PC-3 (cell line): Measurements from ENCODE around the gene APOH. TPM values are rescaled to one million over a fixed set of nuclear protein-coding genes. Genes with fewer than 3 reads are reported as not detected.
A peak's percentile ranks its signal among the peaks of the same experiment; 100 is the strongest.

Experiments
- ATAC-seq: fragments of 200-7000 bp; cut with Tn5 transposase; 2 replicates; pipeline ENCODE4 v1.9.1; 2020; ENCODE audit warnings: mild to moderate bottlenecking, moderate library complexity
- BruUV-seq: library from RNA; stranded (reverse); fragments of 400-500 nt; replicated peaks from 2 replicates; lab custom pipeline; 2021; lab: Mats Ljungman, UMichigan
- CTCF ChIA-PET: fragments of 300-600 bp; sonication (Branson Sonifier 250); formaldehyde crosslinking; loops from one replicate; lab custom pipeline; 2022; ENCODE audit warnings: antibody characterized with exemption; lab: Charles Lee
- POLR2A ChIA-PET: fragments of 300-600 bp; sonication (Branson Sonifier 250); formaldehyde crosslinking; loops from one replicate; lab custom pipeline; 2022; ENCODE audit warnings: antibody characterized with exemption; ENCODE audit not compliant: unreplicated experiment; lab: Charles Lee
- DNase-seq: peaks from one replicate; pipeline ENCODE4 v3.0.0-alpha.2; 2015
- H2AFZ ChIP-seq: fragments of 300-600 bp; sonication (generic); 2 replicates; pipeline ENCODE4 v1.6.0; 2016; ENCODE audit warnings: antibody characterized with exemption, low read length
- H3F3A ChIP-seq: fragments of 300-600 bp; sonication (generic); one replicate; pipeline ENCODE4 v1.6.0; 2017; ENCODE audit warnings: antibody characterized with exemption, low read length, control low read depth, mild to moderate bottlenecking; ENCODE audit not compliant: unreplicated experiment
- H3K27ac ChIP-seq: fragments of 300-600 bp; sonication (generic); 2 replicates; pipeline ENCODE4 v1.5.1; 2016; ENCODE audit warnings: mild to moderate bottlenecking, low read length
- H3K27me3 ChIP-seq: fragments of 300-600 bp; sonication (generic); 2 replicates; pipeline ENCODE4 v1.6.1; 2016; ENCODE audit warnings: low read length, mixed read lengths
- H3K36me3 ChIP-seq: fragments of 300-600 bp; sonication (generic); 2 replicates; pipeline ENCODE4 v1.6.1; 2016; ENCODE audit warnings: low read depth, mixed run types, low read length, mixed read lengths
- H3K4me1 ChIP-seq: fragments of 300-600 bp; sonication (generic); 2 replicates; pipeline ENCODE4 v1.5.1; 2016; ENCODE audit warnings: low read length; ENCODE audit not compliant: insufficient read depth
- H3K4me2 ChIP-seq: fragments of 300-600 bp; sonication (generic); 2 replicates; pipeline ENCODE4 v1.6.0; 2016; ENCODE audit warnings: low read length
- H3K4me3 ChIP-seq: fragments of 300-600 bp; sonication (generic); 2 replicates; pipeline ENCODE4 v1.5.1; 2016; ENCODE audit warnings: mild to moderate bottlenecking, low read length, mixed read lengths
- H3K79me2 ChIP-seq: fragments of 300-600 bp; sonication (generic); 2 replicates; pipeline ENCODE4 v1.6.1; 2017; ENCODE audit warnings: low read length, mixed read lengths
- H3K9ac ChIP-seq: fragments of 300-600 bp; sonication (generic); 2 replicates; pipeline ENCODE4 v1.6.0; 2016; ENCODE audit warnings: mild to moderate bottlenecking, low read length
- H3K9me2 ChIP-seq: fragments of 300-600 bp; sonication (generic); replicated peaks from 2 replicates; pipeline ENCODE4 v1.6.1; 2016; ENCODE audit warnings: mixed run types, low read length, mixed read lengths
- H3K9me3 ChIP-seq: fragments of 300-600 bp; sonication (generic); 2 replicates; pipeline ENCODE4 v1.6.1; 2016; ENCODE audit warnings: low read length, mixed read lengths
- H4K20me1 ChIP-seq: fragments of 300-600 bp; sonication (generic); 2 replicates; pipeline ENCODE4 v1.6.1; 2016; ENCODE audit warnings: low read length, mixed read lengths
- EZH2 ChIP-seq: fragments of 300-600 bp; sonication (generic); IDR thresholded peaks from one replicate; pipeline ENCODE4 v1.6.1; 2017; ENCODE audit warnings: antibody characterized with exemption, mild to moderate bottlenecking, low read length; ENCODE audit not compliant: unreplicated experiment
- EZH2phosphoT487 ChIP-seq: fragments of 300-600 bp; sonication (generic); IDR thresholded peaks from 2 replicates; pipeline ENCODE4 v1.6.1; 2018; ENCODE audit warnings: mild to moderate bottlenecking, antibody characterized with exemption, low read length, borderline replicate concordance
- intact Hi-C: fragments of 100-400 bp; cut with micrococcal nuclease; formaldehyde crosslinking; loops from 2 replicates; pipeline ENCODE4 v1.9.0; 2023
- total RNA-seq: library from RNA; depleted of rRNA; stranded (reverse); fragments of >200 nt; gene quantifications from 2 replicates; pipeline ENCODE4 v1.2.3, GENCODE V29; 2014
- TF ChIP-seq, protein P1 (sequence below): fragments of 300-600 bp; sonication (generic); conservative IDR thresholded peaks from 2 replicates; pipeline ENCODE4 v1.5.1; 2017; ENCODE audit warnings: antibody characterized with exemption, low read depth, mild to moderate bottlenecking, low read length

APOH gene
- total RNA-seq, 1 experiment from 2014 or later = not detected

DNA sequence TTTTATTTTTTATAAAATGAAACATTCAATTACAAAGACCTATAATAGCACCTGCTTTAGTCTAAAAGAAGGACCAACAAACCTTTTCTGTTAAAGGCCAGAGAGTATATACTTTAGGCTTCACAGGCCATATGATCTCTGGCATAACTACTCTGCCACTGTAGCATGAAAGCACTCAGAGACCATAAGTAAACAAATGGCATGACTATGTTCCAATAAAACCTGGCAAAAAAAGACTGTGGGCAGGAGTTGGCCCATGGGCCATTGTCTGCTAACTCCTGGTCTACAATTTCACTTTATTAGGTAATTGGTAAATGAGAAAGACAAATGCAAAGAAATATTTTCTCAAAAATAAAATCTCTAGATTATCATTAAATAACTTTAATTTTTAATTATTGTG lies 52.2 kb downstream of the APOH start:
- peak; percentile 100 for ATAC-seq

DNA sequence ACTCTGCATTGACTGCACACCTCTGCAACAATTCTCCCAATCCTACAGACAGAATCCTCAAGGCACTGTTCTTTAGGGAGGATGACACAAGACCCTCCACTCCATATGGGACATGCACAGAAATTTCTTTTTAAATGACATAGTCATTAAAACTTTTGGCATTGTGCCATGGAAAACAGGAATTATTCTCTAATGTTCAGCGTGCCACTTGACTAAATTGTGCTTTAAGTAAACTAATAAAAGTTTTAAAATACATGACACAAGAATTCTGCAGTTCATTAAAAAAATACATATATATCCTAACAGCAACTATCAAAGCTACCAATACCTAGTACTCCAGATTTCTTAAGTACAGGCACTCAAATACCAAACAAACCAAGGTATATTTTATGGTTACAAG lies 53.3 kb downstream of the APOH start:
- Histone ChIP-seq H3K27me3 (no peaks in the 10 kb centered on the region), H3F3A (no peaks in the 10 kb centered on the region), H3K4me2 (no peak overlapping the region), H3K9me3 (no peaks in the 10 kb centered on the region), H3K9me2 (no peaks in the 10 kb centered on the region), H3K36me3 (no peaks in the 10 kb centered on the region), H3K4me1 (peaks cover 16% of the 10 kb centered on the region), H3K4me3 (no peak overlapping the region), H2AFZ (no peak overlapping the region), H3K9ac (no peak overlapping the region), H3K79me2 (no peaks in the 10 kb centered on the region), H3K27ac (no peak overlapping the region), H4K20me1 (no peaks in the 10 kb centered on the region)
- DNase-seq (peak; percentile 44), ATAC-seq (peak; percentile 9; the same call in 1 of the 2 replicates)
- intact Hi-C loops = no loop called here
- no peak for TF ChIP-seq EZH2phosphoT487
- TF ChIP-seq, protein P1, sequence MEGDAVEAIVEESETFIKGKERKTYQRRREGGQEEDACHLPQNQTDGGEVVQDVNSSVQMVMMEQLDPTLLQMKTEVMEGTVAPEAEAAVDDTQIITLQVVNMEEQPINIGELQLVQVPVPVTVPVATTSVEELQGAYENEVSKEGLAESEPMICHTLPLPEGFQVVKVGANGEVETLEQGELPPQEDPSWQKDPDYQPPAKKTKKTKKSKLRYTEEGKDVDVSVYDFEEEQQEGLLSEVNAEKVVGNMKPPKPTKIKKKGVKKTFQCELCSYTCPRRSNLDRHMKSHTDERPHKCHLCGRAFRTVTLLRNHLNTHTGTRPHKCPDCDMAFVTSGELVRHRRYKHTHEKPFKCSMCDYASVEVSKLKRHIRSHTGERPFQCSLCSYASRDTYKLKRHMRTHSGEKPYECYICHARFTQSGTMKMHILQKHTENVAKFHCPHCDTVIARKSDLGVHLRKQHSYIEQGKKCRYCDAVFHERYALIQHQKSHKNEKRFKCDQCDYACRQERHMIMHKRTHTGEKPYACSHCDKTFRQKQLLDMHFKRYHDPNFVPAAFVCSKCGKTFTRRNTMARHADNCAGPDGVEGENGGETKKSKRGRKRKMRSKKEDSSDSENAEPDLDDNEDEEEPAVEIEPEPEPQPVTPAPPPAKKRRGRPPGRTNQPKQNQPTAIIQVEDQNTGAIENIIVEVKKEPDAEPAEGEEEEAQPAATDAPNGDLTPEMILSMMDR = no peak
- TF ChIP-seq EZH2 = no peak
- BruUV-seq = no TSS peak
- CTCF ChIA-PET = no interaction called here
- POLR2A ChIA-PET = no interaction called here

More for the DNA sequence above, 52.2 kb downstream of the APOH start:
- Histone ChIP-seq H3K4me3 (no peak overlapping the region), H3K9me3 (no peaks in the 10 kb centered on the region), H3K27me3 (no peaks in the 10 kb centered on the region), H3K4me2 (no peak overlapping the region), H3K9me2 (no peaks in the 10 kb centered on the region), H2AFZ (no peak overlapping the region), H3K9ac (no peak overlapping the region), H3K4me1 (peaks cover 16% of the 10 kb centered on the region), H3F3A (no peaks in the 10 kb centered on the region), H4K20me1 (no peaks in the 10 kb centered on the region), H3K79me2 (no peaks in the 10 kb centered on the region), H3K36me3 (no peaks in the 10 kb centered on the region), H3K27ac (no peak overlapping the region)
- ChIA-PET POLR2A (no interaction called here), CTCF (no interaction called here)
- BruUV-seq = no TSS peak
- DNase-seq = peak; percentile 90
- intact Hi-C loops = no loop called here
- no peak for TF ChIP-seq EZH2

DNA sequence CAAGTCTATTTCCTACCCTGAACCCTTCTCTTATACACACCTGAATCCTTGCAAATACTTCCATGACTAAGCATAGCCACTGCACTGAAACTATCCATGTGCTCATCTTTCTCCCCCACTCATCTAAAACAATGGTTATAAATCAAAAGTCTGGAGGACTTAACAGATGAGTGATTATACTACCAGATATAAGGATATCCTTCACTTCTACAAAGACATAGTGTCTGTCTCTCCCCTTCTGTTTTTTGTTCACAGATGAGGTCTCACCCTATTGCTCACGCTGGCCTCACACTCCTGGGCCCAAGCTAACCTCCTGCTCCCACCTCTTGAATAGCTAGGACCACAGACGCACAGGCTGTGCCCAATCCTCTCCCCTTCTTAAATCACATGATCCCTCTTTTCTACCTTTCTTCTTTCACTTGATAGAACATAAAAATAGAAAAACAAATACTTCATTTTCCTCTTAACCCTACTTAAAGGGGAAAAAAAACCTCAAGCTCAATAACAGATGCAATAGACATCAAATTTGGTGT lies 56.5 kb downstream of the APOH start:
- Histone ChIP-seq H3K27ac (no peak overlapping the region), H3K9me3 (no peaks in the 10 kb centered on the region), H3F3A (no peaks in the 10 kb centered on the region), H3K4me1 (peaks cover 16% of the 10 kb centered on the region), H3K9ac (no peak overlapping the region), H3K36me3 (no peaks in the 10 kb centered on the region), H3K27me3 (no peaks in the 10 kb centered on the region), H3K4me3 (no peak overlapping the region), H3K79me2 (no peaks in the 10 kb centered on the region), H2AFZ (no peak overlapping the region), H3K9me2 (no peaks in the 10 kb centered on the region), H3K4me2 (no peak overlapping the region), H4K20me1 (no peaks in the 10 kb centered on the region)
- ATAC-seq (no peak), DNase-seq (no peak)
- intact Hi-C loops = no loop called here
- no TSS peak for BruUV-seq
- ChIA-PET CTCF (no interaction called here), POLR2A (no interaction called here)
- TF ChIP-seq, protein P1 = no peak
- TF ChIP-seq EZH2phosphoT487 = no peak
- TF ChIP-seq EZH2 = no peak
